Activated CD8-positive, alpha-beta T cell treated with anti-CD3 and anti-CD28 coated beads for 36 hours (primary cell): ENCODE measurements around the gene KIF18B. TPM values are rescaled to one million over a fixed set of nuclear protein-coding genes. Genes with fewer than 3 reads are reported as not detected.

Source experiments
- ATAC-seq: fragments of 200-7000 bp; cut with Tn5 transposase; one replicate; pipeline ENCODE4 v1.10.0; 2021; ENCODE audit warnings: mild to moderate bottlenecking, moderate library complexity
- CTCF ChIA-PET: fragments of 350-600 bp; sonication (Branson Sonifier 250); formaldehyde crosslinking; loops from one replicate; lab custom pipeline; 2021; ENCODE audit warnings: antibody characterized with exemption; lab: Charles Lee
- POLR2A ChIA-PET: fragments of 350-600 bp; sonication (Branson Sonifier 250); formaldehyde crosslinking; loops from one replicate; lab custom pipeline; 2021; ENCODE audit warnings: antibody characterized with exemption; lab: Charles Lee
- DNase-seq: peaks from one replicate; pipeline ENCODE4 v3.0.0-alpha.2; 2020
- H3K27ac Mint-ChIP-seq: one replicate; pipeline ENCODE4 v1.8.0; 2021; ENCODE audit warnings: mild to moderate bottlenecking, mixed read lengths
- H3K27me3 Mint-ChIP-seq: one replicate; pipeline ENCODE4 v1.8.0; 2021; ENCODE audit warnings: mixed read lengths
- H3K36me3 Mint-ChIP-seq: one replicate; pipeline ENCODE4 v1.8.0; 2021; ENCODE audit warnings: low read depth, mixed read lengths
- H3K4me1 Mint-ChIP-seq: one replicate; pipeline ENCODE4 v1.8.0; 2021; ENCODE audit warnings: low read depth, mixed read lengths
- H3K4me3 Mint-ChIP-seq: one replicate; pipeline ENCODE4 v1.8.0; 2021; ENCODE audit warnings: mild to moderate bottlenecking, moderate library complexity, mixed read lengths
- H3K9me3 Mint-ChIP-seq: one replicate; pipeline ENCODE4 v1.8.0; 2021; ENCODE audit warnings: mixed read lengths
- CTCF ChIP-seq: fragments of 200-600 bp; IDR thresholded peaks from one replicate; pipeline ENCODE4 v1.8.0; 2022; ENCODE audit warnings: antibody characterized with exemption, mild to moderate bottlenecking
- intact Hi-C: fragments of 100-400 bp; cut with micrococcal nuclease; formaldehyde crosslinking; loops from one replicate; pipeline ENCODE4 v1.10.0; 2022
- total RNA-seq, 2 experiments: library from RNA; stranded (reverse); gene quantifications; one replicate each; pipeline ENCODE4 v1.2.3, GENCODE V29; 2021

KIF18B gene
- total RNA-seq, 2 experiments from 2014 or later = 38.1 to 40.3 TPM

- no peaks in the 10 kb centered on the region for H3K9me3 Mint-ChIP-seq
- H3K4me1 Mint-ChIP-seq = peaks cover 41% of the 10 kb centered on the region
- no peaks in the 10 kb centered on the region for H3K36me3 Mint-ChIP-seq
- intact Hi-C loops = no loop called here
- POLR2A ChIA-PET = no interaction called here
- TF ChIP-seq CTCF = no peak
- DNase-seq = no peak
- CTCF ChIA-PET = interaction anchor here (1.1 kb wide), 1 partner anchor 54 kb away, joined by 3 read pairs; no protein-coding TSS in a partner anchor
- ATAC-seq = no peak
- no peak overlapping the region for H3K27ac Mint-ChIP-seq
- H3K27me3 Mint-ChIP-seq = peaks cover 46% of the 10 kb centered on the region
- H3K4me3 Mint-ChIP-seq = no peak overlapping the region
Measured at GRCh38 chr17:44967907-44968224, 20.3 kb upstream of the KIF18B start.

GRCh38 chr17:44967026-44967906, 19.7 kb upstream of the KIF18B start:
- ChIA-PET CTCF (interaction anchor here (1.1 kb wide), 1 partner anchor 12 kb away, joined by 3 read pairs; no protein-coding TSS in a partner anchor), POLR2A (interaction anchor here (1.0 kb wide), 1 partner anchor 11 kb away, joined by 4 read pairs; no protein-coding TSS in a partner anchor)
- no peak for TF ChIP-seq CTCF
- H3K36me3 Mint-ChIP-seq = no peaks in the 10 kb centered on the region
- intact Hi-C loops = no loop called here
- no peaks in the 10 kb centered on the region for H3K9me3 Mint-ChIP-seq
- H3K27ac Mint-ChIP-seq = no peak overlapping the region
- H3K4me1 Mint-ChIP-seq = peaks cover 35% of the 10 kb centered on the region
- DNase-seq (no peak), ATAC-seq (no peak)
- no peak overlapping the region for H3K4me3 Mint-ChIP-seq
- peaks cover 48% of the 10 kb centered on the region for H3K27me3 Mint-ChIP-seq

- no peaks in the 10 kb centered on the region for H3K36me3 Mint-ChIP-seq
- DNase-seq (no peak), ATAC-seq (no peak)
- H3K4me3 Mint-ChIP-seq = no peak overlapping the region
- intact Hi-C loops = no loop called here
- peaks cover 49% of the 10 kb centered on the region for H3K27me3 Mint-ChIP-seq
- POLR2A ChIA-PET = interaction anchor here (1.0 kb wide), 1 partner anchor 10 kb away, joined by 4 read pairs; no protein-coding TSS in a partner anchor
- H3K27ac Mint-ChIP-seq = no peak overlapping the region
- H3K4me1 Mint-ChIP-seq = peaks cover 28% of the 10 kb centered on the region
- TF ChIP-seq CTCF = no peak
- H3K9me3 Mint-ChIP-seq = no peaks in the 10 kb centered on the region
- CTCF ChIA-PET = interaction anchor here (0.6 to 1.3 kb wide), 3 partner anchors 11 to 169 kb away, joined by 3 read pairs; partner anchors contain the start of gene ACBD4
Measured at GRCh38 chr17:44966348-44967025, 18.9 kb upstream of the KIF18B start.

- no peaks in the 10 kb centered on the region for H3K9me3 Mint-ChIP-seq
- POLR2A ChIA-PET = no interaction called here
- intact Hi-C loops = no loop called here
- CTCF ChIA-PET = interaction anchor here (1.1 to 1.3 kb wide), 2 partner anchors 11 to 54 kb away, joined by 3 read pairs; no protein-coding TSS in a partner anchor
- H3K27me3 Mint-ChIP-seq = peaks cover 53% of the 10 kb centered on the region
- TF ChIP-seq CTCF = no peak
- ATAC-seq (no peak), DNase-seq (no peak)
- H3K4me3 Mint-ChIP-seq = no peak overlapping the region
- H3K36me3 Mint-ChIP-seq = no peaks in the 10 kb centered on the region
- peaks cover 27% of the 10 kb centered on the region for H3K4me1 Mint-ChIP-seq
- H3K27ac Mint-ChIP-seq = no peak overlapping the region
Measured at GRCh38 chr17:44965481-44966234, 18.1 kb upstream of the KIF18B start.
